Uterus (tissue), 4 donors: ENCODE measurements around the gene ANKRD11. TPM values are rescaled to one million over a fixed set of nuclear protein-coding genes. Genes with fewer than 3 reads are reported as not detected.
A peak's percentile ranks its signal among the peaks of the same experiment; 100 is the strongest.
"Not testable (repeated sequence)": the region's sequence is repeated elsewhere in the genome, so short reads cannot be mapped to it uniquely, and the experiment has no call there.

Source experiments
- DNase-seq, 2 donors: peaks; one replicate each; pipeline ENCODE4 v3.0.0-alpha.2; 2019 to 2020
- H3K27ac ChIP-seq, 2 donors: fragments of 200-600 bp; sonication (generic); 1 replicate in 1 of 2; 2 replicates in 1 of 2; pipeline ENCODE4 v1.5.1; 2016 to 2018
- H3K27me3 ChIP-seq, 2 donors: fragments of 200-600 bp; sonication (generic); one replicate each; pipeline ENCODE4 v1.5.1; 2018 to 2019; ENCODE audit warnings: control low read depth in 1 of 2
- H3K36me3 ChIP-seq, 2 donors: fragments of 200-600 bp; sonication (generic); one replicate each; pipeline ENCODE4 v1.5.1; 2019; ENCODE audit warnings: control low read depth in 1 of 2
- H3K4me1 ChIP-seq, 2 donors: fragments of 200-600 bp; sonication (generic); one replicate each; pipeline ENCODE4 v1.5.1; 2018 to 2019; ENCODE audit warnings: control low read depth in 1 of 2
- H3K4me3 ChIP-seq, 2 donors: fragments of 200-600 bp; sonication (generic); 1 replicate in 1 of 2; 2 replicates in 1 of 2; pipeline ENCODE4 v1.5.1; 2018 to 2019; ENCODE audit warnings: mild to moderate bottlenecking in 1 of 2
- H3K9me3 ChIP-seq, 2 donors: fragments of 200-600 bp; sonication (generic); one replicate each; pipeline ENCODE4 v1.5.1; 2019; ENCODE audit warnings: control low read depth in 1 of 2
- CTCF ChIP-seq, 4 experiments: fragments of 200-600 bp in 2 of 4; fragments of 450-650 bp in 2 of 4; sonication (generic) in 2 of 4; IDR thresholded peaks; one replicate each; pipeline ENCODE4 v1.5.1; 2016 to 2019; ENCODE audit warnings: antibody characterized with exemption in 4 of 4, mild to moderate bottlenecking in 2 of 4, moderate library complexity in 1 of 4
- POLR2A ChIP-seq, 2 donors: fragments of 450-650 bp; IDR thresholded peaks; one replicate each; pipeline ENCODE4 v1.6.1; 2016; ENCODE audit warnings: antibody characterized with exemption in 2 of 2, mild to moderate bottlenecking in 1 of 2, moderate library complexity in 1 of 2
- intact Hi-C: fragments of 100-400 bp; cut with DNase I; formaldehyde crosslinking; loops from one replicate; pipeline ENCODE4 v1.15.1; 2023; ENCODE audit warnings: low total_unique reads
- total RNA-seq, 4 donors: library from RNA; depleted of rRNA in 3 of 4; stranded (reverse); fragments of >200 nt in 3 of 4; gene quantifications; one replicate each; pipeline versions ENCODE4 v1.1.0 to v1.2.4, GENCODE V29; 2014 to 2023
- donor health status: DM: yes; HTN: yes; CAD: no.

ANKRD11 gene
- total RNA-seq, 4 donors from 2014 or later, result 20.5 to 182 (median 45.5) TPM

- H3K36me3 ChIP-seq, H3K4me3 ChIP-seq, intact Hi-C loops, H3K9me3 ChIP-seq, H3K27me3 ChIP-seq: not testable (repeated sequence)
- TF ChIP-seq CTCF (IDR thresholded peaks at IDR 0.05), result peak; percentile 64 to 87 (median 72)
- Histone ChIP-seq H3K27ac (peak overlapping the region; percentile 43 to 57), H3K4me1 (peaks cover 10 to 34% of the 10 kb centered on the region in 2 donors)
- peak; percentile 45 to 68 for DNase-seq
These were observed 156.9 kb downstream of the ANKRD11 start for GRCh38 chr16:89333401-89334001.

GRCh38 chr16:89332902-89333245 is 157.5 kb downstream of the ANKRD11 start:
- intact Hi-C loops, result no loop called here
- Histone ChIP-seq H3K4me1 (peaks cover 10 to 34% of the 10 kb centered on the region in 2 donors), H3K27me3 (no peaks in the 10 kb centered on the region), H3K9me3 (no peaks in the 10 kb centered on the region), H3K36me3 (no peaks in the 10 kb centered on the region), H3K27ac (no peak overlapping the region), H3K4me3 (no peak overlapping the region)
- TF ChIP-seq CTCF (IDR thresholded peaks at IDR 0.05) (no peak), POLR2A (IDR thresholded peaks at IDR 0.05) (no peak)
- DNase-seq, result no peak

- Histone ChIP-seq H3K36me3 (no peaks in the 10 kb centered on the region), H3K4me3 (no peak overlapping the region), H3K27ac (no peak overlapping the region), H3K4me1 (peaks cover 10 to 34% of the 10 kb centered on the region in 2 donors), H3K27me3 (no peaks in the 10 kb centered on the region), H3K9me3 (no peaks in the 10 kb centered on the region)
- no peak for DNase-seq
- intact Hi-C loops, result no loop called here
- TF ChIP-seq CTCF (IDR thresholded peaks at IDR 0.05) (no peak), POLR2A (IDR thresholded peaks at IDR 0.05) (no peak)
These were observed 158.0 kb downstream of the ANKRD11 start for GRCh38 chr16:89332243-89332901.

GRCh38 chr16:89331371-89332109 is 158.8 kb downstream of the ANKRD11 start:
- no peaks in the 10 kb centered on the region for H3K36me3 ChIP-seq
- no peak overlapping the region for H3K4me3 ChIP-seq
- no peaks in the 10 kb centered on the region for H3K9me3 ChIP-seq
- H3K27ac ChIP-seq, result no peak overlapping the region
- intact Hi-C loops, result no loop called here
- DNase-seq, result no peak
- TF ChIP-seq POLR2A (IDR thresholded peaks at IDR 0.05) (no peak), CTCF (IDR thresholded peaks at IDR 0.05) (no peak)
- H3K4me1 ChIP-seq, result peaks cover 14 to 36% of the 10 kb centered on the region in 2 donors
- H3K27me3 ChIP-seq, result no peaks in the 10 kb centered on the region
